HG02798 (cell line): Measurements from ENCODE around the gene GUCY2D.
"Not testable (repeated sequence)": the region's sequence is repeated elsewhere in the genome, so short reads cannot be mapped to it uniquely, and the experiment has no call there.

Experiments used
- ATAC-seq: cut with Tn5 transposase; IDR thresholded peaks from one replicate; pipeline ENCODE4 v1.9.1; 2021; ENCODE audit warnings: mild to moderate bottlenecking; ENCODE audit not compliant: unreplicated experiment, poor library complexity

The GUCY2D gene

DNA sequence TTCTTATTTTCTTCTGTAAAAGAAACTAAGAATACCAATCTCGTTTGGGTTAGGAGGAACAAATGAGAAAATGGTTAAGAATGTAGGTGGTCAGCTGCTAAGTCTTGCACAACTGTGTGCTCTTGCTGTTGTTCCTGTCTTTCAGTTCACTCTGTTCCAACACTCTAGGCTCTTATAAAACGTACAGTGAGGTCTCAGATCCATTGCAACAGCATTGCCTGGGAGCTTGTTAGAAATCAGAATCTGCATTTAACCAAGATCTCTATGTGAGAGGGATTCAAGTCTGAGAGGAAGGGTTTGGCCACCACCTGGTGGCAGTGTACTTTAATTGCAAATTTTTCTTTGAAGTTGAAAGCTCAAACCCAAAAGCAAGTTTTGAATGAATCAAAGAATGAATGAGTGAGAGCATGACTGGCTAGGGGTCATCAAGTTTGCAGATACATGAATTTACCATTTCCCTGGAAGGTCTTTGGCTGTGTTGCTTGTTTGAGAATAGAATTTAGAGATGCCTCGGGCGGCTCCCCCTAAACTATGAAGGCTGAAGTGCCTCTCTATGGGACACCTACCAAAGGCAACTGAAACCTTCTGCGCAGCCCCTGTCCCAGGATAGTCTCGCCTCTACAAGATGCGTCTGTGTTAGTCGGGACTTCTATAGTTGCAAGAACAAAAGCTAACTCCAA lies 39.0 kb downstream of the GUCY2D start:
- ATAC-seq, result no peak

DNA sequence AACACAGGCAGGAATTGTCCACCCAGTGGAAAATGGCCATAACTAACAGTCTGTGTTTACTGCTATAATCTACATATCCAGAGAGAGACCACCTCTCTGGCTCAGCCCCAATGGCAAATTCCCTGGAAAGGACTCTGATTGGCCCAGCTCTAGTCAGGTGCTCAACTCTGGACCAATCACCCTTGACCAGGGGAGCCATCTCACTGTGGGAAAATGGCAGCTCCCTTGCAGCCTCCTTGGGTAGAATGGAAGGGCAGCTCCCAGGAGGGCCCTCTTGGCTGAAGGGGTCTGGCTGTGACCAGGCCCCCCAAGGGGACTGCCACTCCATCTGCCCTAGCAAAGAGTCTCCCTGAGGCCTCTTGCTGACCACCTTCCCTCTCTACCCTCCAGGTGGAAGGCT lies 39.6 kb downstream of the GUCY2D start:
- no peak for ATAC-seq

DNA sequence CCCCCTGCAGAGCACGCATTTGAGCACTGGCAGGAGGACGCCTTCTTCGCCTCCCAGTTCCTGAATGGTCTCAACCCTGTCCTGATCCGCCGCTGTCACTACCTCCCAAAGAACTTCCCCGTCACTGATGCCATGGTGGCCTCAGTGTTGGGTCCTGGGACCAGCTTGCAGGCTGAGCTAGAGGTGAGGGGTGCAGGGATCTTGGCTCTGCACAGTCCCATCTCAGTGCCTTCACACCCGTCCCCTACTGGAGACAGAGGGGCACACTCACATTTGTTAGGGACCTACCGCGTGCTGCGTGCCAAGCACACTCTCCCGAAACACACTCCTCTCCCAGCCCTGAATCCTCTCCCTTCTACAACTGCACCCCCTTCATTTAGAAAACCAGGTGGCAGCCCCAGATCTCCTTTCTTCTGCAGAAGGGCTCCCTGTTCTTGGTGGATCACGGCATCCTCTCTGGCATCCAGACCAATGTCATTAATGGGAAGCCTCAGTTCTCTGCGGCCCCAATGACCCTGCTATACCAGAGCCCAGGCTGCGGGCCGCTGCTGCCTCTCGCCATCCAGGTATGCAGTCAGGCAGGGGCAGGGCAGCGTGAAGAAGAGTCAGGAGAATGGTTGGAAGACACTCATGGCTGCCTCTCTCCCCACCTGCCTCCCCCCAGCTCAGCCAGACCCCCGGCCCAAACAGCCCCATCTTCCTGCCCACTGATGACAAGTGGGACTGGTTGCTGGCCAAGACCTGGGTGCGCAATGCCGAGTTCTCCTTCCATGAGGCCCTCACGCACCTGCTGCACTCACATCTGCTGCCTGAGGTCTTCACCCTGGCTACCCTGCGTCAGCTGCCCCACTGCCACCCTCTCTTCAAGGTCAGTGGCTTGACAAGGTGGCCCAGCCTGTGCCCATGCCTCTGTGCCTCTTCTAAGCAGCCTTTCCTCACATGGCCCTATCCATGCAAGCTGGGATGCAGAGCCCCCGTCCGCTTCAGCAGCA lies 42.7 kb downstream of the GUCY2D start:
- ATAC-seq, result no peak

DNA sequence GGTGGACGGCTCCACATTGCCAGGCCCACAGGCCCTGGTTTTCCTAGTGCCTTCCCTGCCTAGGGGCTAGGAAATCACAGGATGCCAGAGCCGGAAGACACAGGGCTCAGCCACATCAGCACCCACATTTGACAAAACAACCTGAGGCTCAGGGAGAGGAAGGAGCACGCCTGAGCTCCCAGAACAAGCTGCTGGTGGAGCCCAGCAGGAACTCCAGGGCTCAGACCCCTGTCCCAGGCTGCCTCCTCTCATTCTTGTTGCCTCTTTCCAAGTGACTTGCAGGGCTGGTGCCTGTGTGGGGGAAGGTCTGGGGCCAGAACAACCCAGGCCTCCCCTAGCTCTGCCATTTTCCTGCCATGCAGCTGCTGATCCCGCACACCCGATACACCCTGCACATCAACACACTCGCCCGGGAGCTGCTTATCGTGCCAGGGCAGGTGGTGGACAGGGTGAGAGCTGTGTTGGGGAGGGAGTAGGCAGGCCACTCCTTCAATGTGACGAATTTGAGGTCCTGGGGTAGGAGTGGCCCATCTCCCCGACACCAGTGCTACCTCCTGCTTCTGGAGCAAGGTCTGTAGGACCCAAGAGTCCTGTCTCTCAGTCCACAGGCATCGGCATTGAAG lies 44.0 kb downstream of the GUCY2D start:
- no peak for ATAC-seq

DNA sequence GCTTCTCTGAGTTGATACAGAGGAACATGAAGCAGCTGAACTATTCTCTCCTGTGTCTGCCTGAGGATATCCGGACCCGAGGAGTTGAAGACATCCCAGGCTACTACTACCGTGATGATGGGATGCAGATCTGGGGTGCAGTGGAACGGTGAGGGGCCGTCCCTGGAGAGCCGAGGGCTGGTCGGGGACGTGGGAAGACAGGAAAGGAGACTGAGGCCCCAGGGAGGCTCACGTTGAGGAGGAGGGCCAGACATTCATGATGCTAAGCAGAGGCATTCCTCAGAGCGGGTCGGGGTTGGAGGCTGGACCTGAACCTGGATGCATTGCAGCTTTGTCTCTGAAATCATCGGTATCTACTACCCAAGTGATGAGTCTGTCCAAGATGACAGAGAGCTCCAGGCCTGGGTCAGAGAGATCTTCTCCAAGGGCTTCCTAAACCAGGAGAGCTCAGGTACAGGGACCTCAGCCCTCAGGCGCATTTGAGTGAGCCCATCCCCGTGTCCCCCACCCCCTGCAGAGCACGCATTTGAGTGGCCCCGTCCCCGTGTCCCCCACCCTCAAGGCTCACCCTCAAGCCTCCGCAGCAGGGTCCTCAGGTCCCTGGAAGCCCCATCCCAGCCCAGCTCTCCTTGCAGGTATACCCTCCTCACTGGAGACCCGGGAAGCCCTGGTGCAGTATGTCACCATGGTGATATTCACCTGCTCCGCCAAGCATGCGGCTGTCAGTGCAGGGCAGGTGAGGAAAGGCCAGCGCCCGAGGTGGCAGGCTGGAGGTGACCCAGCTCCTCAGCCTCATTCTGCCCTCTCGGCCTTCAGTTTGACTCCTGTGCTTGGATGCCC lies 44.7 kb downstream of the GUCY2D start:
- ATAC-seq, result no peak

DNA sequence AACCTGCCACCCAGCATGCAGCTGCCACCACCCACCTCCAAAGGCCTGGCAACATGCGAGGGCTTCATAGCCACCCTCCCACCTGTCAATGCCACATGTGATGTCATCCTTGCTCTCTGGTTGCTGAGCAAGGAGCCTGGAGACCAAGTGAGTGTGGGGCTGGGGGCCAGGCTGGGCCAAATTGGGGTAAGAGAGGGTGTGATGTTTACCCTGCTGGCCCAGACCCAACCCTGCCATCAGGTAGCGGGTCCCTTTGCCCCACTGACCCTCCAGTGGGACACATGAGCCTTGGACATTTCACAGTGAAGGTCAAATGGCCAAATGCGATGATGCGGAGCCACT lies 45.3 kb downstream of the GUCY2D start:
- no peak for ATAC-seq

DNA sequence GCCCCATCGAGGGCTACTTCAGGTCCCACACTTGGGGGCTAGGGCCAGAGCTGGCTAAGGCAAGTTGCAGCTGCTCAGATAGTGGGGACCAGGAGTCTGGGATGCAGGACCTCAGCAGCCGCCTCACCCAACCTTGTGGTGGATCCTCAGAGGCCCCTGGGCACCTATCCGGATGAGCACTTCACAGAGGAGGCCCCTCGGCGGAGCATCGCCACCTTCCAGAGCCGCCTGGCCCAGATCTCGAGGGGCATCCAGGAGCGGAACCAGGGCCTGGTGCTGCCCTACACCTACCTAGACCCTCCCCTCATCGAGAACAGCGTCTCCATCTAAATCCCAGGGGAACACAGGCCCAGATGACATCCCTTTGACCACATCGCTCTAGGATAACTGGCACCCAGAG lies 45.8 kb downstream of the GUCY2D start:
- no peak for ATAC-seq

DNA sequence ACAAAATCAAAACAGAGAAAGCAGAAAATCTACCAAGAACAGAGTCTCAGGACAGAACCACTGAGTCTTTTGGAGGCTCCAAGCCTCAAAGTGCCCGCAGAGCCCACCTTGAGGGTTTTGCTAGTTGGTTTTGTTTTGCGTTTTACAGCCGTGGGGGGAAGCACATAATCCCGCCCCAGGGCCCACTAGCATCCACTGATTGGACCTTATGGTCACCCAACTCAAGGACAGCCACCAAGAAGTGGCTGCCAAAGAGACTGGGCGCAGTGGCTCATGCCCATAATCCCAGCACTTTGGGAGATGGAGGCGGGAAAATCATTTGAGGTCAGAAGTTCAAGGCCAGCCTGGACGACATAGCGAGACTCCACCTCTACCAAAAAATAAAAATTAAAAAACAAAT lies 46.3 kb downstream of the GUCY2D start:
- no peak for ATAC-seq

DNA sequence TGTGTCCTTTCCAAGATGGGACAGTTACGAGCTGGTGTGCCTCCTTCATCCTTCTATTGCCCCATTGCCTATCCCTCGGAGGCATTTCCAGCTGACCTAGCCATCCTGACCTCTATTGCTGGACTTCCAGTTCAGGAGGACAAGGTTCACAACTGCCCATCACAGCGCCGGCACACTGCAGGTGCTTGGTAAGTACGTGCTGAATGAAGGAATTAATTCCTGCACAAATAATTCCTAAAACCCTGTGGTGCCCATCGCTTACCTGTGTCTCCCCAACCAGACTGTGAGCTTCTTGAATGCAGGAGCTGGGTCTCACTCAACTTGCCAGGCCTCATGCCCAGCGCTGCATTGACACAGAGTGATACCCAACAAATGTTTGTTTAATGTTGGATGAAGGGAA lies 49.4 kb downstream of the GUCY2D start:
- ATAC-seq, result no peak

DNA sequence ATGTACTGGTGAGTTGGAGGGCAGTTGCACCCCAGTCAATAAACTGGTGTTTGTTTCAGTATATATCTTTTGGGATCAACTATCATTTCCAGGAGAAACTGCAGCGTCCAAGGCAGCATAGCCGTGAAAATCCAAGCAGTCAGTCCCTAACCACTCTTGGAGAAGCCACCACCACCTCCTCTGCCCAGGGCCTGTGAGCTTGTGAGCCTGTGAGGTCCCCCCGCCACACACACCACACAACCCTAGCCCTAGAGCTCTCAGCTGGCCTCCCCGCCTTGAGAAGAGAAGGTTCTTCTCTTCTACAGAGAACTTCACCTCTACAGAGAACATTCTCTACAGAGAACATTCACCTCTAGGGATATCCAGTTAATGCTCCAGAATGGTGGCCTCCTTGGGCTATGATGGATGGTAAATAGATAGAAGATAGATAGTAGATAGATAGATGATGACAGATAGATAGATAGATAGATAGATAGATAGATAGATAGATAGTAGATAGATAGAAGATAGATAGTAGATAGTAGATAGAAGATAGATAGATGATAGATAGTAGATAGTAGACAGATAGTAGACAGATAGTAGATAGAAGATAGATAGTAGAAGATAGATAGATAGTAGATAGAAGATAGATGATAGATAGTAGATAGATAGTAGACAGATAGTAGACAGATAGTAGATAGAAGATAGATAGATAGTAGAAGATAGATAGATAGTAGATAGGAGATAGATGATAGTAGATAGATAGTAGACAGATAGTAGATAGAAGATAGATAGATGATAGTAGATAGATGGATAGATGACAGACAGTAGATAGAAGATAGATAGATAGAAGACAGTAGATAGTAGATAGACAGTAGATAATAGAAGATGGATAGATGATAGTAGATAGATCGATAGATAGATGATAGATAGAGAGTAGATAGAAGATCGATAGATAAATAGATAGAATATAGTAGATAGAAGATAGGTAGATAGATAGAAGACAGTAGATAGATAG lies 50.1 kb downstream of the GUCY2D start:
- no peak for ATAC-seq

DNA sequence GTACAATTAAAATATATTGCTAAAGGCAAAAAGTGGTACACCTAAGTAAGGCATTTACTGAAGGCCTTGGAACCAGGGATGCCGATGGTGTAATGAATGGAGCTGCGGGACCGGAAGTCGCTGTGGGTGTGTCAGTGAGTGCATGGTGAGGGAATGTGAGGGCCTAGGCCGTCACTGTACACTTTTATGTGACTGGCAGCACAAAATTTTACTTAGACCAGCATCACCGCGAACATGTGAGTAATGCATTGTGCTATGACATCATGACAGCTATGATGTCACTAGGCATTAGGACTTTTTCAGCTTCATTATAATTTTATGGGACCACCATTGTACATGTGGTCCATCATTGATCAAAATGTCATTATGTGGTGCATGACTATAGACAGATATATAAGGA lies 51.2 kb downstream of the GUCY2D start:
- no peak for ATAC-seq

DNA sequence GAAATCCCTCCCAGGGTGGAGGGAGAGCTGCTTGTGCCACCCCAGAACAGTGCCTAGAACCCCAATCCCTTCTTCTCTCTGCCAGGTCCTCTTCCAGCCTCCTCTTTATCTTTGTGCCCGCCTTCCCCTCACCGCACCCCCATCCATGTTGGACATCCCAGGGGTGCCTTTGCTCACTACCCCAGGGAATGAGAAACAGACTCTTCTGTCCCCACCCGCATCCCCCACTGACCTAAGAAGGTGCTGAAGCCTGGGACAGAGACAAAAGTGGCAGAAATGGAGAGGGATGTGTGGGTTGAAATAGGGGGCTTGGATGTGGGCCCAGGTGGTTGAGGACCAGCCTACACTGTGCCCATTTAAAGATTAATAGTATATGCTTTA lies 53.4 kb downstream of the GUCY2D start:
- ATAC-seq, result no peak

DNA sequence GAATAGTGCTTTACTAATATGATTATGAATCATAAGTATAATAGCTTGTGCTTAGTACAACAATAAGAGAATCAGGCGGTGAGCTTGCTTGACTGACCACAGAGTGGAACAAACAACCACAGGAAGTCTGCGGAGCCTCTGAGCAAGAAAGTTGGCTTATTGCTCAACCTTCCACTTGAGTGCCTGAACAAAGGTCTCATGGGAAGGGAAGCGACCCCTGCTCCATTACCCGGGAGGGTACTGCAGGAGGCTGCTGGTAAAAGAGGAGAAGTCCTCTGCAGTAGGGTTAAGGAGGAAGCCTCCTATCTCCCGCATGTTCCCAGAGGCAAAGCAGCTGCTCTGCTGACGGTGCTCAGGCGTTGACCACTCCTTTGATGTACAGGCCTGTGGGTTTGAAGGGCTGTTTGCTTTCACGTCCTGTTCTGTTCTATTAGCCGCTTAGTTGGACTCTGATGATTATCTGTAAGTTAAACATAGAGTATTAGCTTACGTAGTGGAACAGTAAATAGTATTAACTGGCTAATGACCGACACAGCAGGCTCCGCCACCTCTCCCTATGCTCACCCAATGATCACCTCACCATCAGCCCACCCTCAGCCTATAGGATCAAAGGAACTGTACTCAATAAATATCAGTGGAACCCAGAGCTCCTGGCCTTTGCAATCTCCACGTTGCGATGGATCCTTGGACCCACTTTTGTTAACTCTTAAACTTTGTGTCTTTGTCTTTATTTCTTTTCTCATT lies 54.0 kb downstream of the GUCY2D start:
- ATAC-seq, result no peak

DNA sequence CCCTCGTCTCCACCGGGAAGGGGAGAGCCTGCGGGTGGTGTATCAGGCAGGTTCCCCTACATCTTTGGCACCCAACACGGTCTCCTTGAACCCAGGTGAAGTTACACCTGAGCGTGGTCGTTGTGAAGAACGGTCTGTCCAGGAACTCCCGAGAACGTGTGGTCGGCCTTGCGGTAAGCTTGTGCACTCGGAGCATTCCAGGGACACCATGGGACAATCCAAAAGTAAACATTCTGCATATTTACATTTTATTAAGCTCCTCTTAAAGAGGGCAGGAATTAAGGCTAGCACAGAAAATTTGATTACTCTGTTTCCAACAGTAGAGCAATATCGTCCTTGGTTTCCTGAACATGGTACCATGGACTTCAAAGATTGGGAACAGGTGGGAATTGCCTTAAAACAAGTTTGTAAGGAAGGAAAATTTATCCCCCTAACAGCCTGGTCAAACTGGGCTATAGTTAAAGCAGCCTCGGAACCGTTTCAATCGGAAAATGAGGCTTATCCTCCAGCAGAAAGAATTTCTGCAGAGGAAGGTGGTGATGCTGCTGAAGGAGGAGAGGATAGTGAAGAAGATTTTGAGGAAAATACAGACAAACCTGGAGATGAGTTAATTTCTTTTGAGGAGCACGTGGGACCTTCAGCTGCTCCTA lies 54.7 kb downstream of the GUCY2D start:
- no peak for ATAC-seq

DNA sequence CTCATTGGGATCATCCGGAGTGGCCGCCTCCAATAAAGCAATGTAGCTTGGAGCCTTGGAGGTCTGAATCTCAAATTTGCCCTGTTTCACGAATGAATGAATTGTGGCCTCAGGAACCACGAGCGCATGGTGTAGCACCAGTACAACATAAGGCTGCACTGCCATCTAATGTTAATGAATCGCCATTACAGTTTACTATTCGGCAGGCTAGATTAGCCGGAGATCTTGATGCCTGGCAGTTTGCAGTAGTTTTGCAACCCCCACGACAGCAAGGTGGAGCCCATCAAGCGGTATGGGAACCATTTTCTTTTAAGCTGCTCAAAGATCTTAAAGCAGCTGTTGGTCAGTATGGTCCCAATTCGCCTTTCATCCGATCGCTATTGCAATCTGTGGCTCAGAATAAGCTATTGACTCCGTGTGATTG lies 55.3 kb downstream of the GUCY2D start:
- ATAC-seq, result peak; percentile 49

DNA sequence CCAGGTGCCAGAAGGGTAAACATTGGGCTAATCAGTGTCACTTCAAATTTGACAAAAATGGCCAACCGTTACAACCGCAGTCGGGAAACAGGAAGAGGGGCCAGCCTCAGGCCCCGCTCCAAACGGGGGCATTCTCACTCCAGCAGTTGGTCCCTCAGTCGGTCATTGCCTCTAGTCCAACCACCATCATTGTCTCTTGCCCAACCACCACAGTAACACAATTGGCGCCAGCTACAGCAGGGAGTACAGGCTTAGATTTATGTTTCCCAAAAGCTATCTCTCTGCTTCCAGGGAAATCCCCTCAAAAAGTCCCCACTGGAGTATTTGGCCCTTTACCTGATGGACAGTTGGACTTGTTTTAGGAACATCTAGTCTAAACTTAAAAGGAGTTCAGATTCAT lies 56.7 kb downstream of the GUCY2D start:
- ATAC-seq, result no peak

DNA sequence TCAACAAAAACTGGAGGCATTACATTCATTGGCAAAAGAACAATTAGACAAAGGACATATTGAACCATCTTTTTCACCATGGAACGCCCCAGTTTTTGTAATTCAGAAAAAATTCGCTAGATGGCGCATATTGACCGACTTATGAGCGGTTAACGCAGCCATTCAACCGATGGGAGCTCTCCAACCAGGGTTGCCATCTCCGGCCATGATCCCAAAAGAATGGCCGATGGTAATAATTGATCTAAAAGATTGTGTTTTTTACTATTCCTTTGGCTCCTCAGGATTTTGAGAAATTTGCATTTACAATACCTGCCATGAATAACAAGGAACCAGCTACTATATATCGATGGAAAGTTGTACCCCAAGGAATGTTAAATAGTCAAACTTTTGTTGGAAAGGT lies 57.9 kb downstream of the GUCY2D start:
- no peak for ATAC-seq

DNA sequence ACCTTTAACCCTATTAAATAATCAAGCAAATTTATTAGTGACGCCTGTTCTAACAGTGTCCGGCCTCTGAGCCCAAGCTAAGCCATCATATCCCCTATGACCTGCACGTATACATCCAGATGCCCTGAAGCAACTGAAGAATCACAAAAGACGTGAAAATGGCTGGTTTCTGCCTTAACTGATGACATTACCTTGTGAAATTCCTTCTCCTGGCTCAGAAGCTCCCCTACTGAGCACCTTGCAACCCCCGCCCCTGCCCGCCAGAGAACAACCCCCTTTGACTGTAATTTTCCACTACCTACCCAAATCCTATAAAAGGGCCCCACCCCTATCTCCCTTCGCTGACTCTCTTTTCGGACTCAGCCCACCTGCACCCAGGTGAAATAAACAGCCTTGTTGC lies 59.4 kb downstream of the GUCY2D start:
- ATAC-seq, result not testable (repeated sequence)
